Liver (tissue), 9 donors: ENCODE measurements around the gene SEPTIN5. TPM values are rescaled to one million over a fixed set of nuclear protein-coding genes. Genes with fewer than 3 reads are reported as not detected.
"Not testable (repeated sequence)": the region's sequence is repeated elsewhere in the genome, so short reads cannot be mapped to it uniquely, and the experiment has no call there.

ENCODE experiments used
- DNase-seq: peaks from one replicate; pipeline ENCODE4 v3.0.0-alpha.2; 2017; ENCODE audit warnings: low spot score
- H3K27ac ChIP-seq, 2 donors: one replicate each; pipeline ENCODE4 v1.7.0; 2013; ENCODE audit warnings: inconsistent platforms in 2 of 2, low read length in 2 of 2, control low read depth in 1 of 2, low read depth in 1 of 2, mild to moderate bottlenecking in 1 of 2
- H3K27me3 ChIP-seq, 4 donors: one replicate each; pipeline versions ENCODE4 v1.6.1 to v1.7.0; 2013; ENCODE audit warnings: low read length in 3 of 4, inconsistent platforms in 1 of 4, mild to moderate bottlenecking in 1 of 4, moderate library complexity in 1 of 4; ENCODE audit not compliant: control insufficient read depth in 4 of 4, insufficient read depth in 4 of 4
- H3K36me3 ChIP-seq, 4 donors: one replicate each; pipeline versions ENCODE4 v1.6.1 to v1.7.0; 2013; ENCODE audit warnings: low read length in 3 of 4, mild to moderate bottlenecking in 3 of 4, low read depth in 1 of 4, moderate library complexity in 1 of 4; ENCODE audit not compliant: control insufficient read depth in 4 of 4, insufficient read depth in 3 of 4
- H3K4me1 ChIP-seq, 4 donors: one replicate each; pipeline versions ENCODE4 v1.6.1 to v1.7.0; 2013; ENCODE audit warnings: low read length in 3 of 4, mild to moderate bottlenecking in 3 of 4, moderate library complexity in 1 of 4; ENCODE audit not compliant: control insufficient read depth in 4 of 4, insufficient read depth in 4 of 4
- H3K4me3 ChIP-seq, 3 donors: one replicate each; pipeline versions ENCODE4 v1.6.1 to v1.7.0; 2013; ENCODE audit warnings: low read length in 3 of 3, control low read depth in 1 of 3, low read depth in 1 of 3, mild to moderate bottlenecking in 1 of 3
- H3K9ac ChIP-seq, 2 donors: one replicate each; pipeline ENCODE4 v1.7.0; 2013; ENCODE audit warnings: low read length in 2 of 2, mild to moderate bottlenecking in 2 of 2, moderate library complexity in 2 of 2, control low read depth in 1 of 2, low read depth in 1 of 2
- H3K9me3 ChIP-seq, 4 donors: one replicate each; pipeline versions ENCODE4 v1.6.1 to v1.7.0; 2013; ENCODE audit warnings: low read length in 3 of 4; ENCODE audit not compliant: control insufficient read depth in 4 of 4
- HNF4G ChIP-seq: IDR thresholded peaks from 2 replicates; pipeline ENCODE4 v1.6.1; 2016; ENCODE audit warnings: antibody characterized with exemption
- RAD21 ChIP-seq, 2 donors: IDR thresholded peaks; 2 replicates each; pipeline ENCODE4 v1.6.1; 2016; ENCODE audit warnings: antibody characterized with exemption in 2 of 2, mild to moderate bottlenecking in 2 of 2
- SP1 ChIP-seq: IDR thresholded peaks from 2 replicates; pipeline ENCODE4 v1.6.1; 2018; ENCODE audit warnings: antibody characterized with exemption, mild to moderate bottlenecking
- YY1 ChIP-seq: IDR thresholded peaks from 2 replicates; pipeline ENCODE4 v1.6.1; 2016; ENCODE audit warnings: antibody characterized with exemption, mild to moderate bottlenecking
- WGBS: extraction: QIAGEN DNeasy Blood & Tissue Kit; methylation state at CpG from one replicate; pipeline ENCODE4 v1.1.7; 2013; 5-methylcytosine and 5-hydroxymethylcytosine counted together
- polyA plus RNA-seq, 2 donors: library from polyadenylated mRNA; stranded (reverse) in 1 of 2; unstranded in 1 of 2; fragments of 200-250 nt in 1 of 2; fragments of >200 nt in 1 of 2; fragmentation: Nextera tagmentation in 1 of 2; extraction: Ambion mirVana in 1 of 2; gene quantifications; one replicate each; pipeline versions ENCODE4 v1.2.1 to v1.2.3, GENCODE V29; 2013 to 2015
- total RNA-seq, 2 donors: library from RNA; depleted of rRNA; stranded (reverse); fragments of >200 nt; gene quantifications; one replicate each; pipeline ENCODE4 v1.2.3, GENCODE V29; 2014
- TF ChIP-seq, protein P1 (sequence below): IDR thresholded peaks from 2 replicates; pipeline ENCODE4 v1.6.1; 2016; ENCODE audit warnings: antibody characterized with exemption
- TF ChIP-seq, protein P2 (sequence below): IDR thresholded peaks from 2 replicates; pipeline ENCODE4 v1.6.1; 2016; ENCODE audit warnings: antibody characterized with exemption
- TF ChIP-seq, protein P3 (sequence below): fragments of 150-350 bp; IDR thresholded peaks from 2 replicates; pipeline ENCODE4 v1.5.1; 2017; ENCODE audit warnings: improper control_type of control experiment, low read depth, low read length; ENCODE audit not compliant: missing input control
- donor health status: healthy.
- donor health status: healthy.
- donor health status: healthy.
- donor health status: healthy.
- donor health status: healthy.

SEPTIN5 gene
- total and polyA plus RNA-seq, 4 donors, result 0.26 to 3.5 (median 2.8) TPM

DNA sequence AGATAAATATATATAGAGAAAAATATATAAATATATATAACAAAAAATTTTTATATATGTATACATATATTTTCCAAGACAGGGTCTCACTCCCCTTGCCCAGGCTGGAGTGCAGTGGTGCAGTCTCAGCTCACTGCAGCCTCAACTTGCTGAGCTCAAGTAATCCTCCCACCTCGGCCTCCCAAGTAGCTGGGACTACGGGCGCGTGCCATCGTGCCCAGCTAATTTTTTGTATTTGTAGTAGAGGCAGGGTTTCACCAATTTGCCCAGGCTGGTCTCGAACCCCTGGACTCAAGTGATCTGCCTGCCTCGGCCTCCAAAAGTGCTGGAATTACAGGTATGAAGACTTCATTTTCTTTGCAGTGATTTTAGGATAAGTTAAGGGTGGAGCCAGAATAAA lies 38.9 kb upstream of the SEPTIN5 start (continued):
- TF ChIP-seq, protein P1, sequence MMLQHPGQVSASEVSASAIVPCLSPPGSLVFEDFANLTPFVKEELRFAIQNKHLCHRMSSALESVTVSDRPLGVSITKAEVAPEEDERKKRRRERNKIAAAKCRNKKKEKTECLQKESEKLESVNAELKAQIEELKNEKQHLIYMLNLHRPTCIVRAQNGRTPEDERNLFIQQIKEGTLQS, result no peak
- no peak for TF ChIP-seq YY1
- TF ChIP-seq, protein P2, sequence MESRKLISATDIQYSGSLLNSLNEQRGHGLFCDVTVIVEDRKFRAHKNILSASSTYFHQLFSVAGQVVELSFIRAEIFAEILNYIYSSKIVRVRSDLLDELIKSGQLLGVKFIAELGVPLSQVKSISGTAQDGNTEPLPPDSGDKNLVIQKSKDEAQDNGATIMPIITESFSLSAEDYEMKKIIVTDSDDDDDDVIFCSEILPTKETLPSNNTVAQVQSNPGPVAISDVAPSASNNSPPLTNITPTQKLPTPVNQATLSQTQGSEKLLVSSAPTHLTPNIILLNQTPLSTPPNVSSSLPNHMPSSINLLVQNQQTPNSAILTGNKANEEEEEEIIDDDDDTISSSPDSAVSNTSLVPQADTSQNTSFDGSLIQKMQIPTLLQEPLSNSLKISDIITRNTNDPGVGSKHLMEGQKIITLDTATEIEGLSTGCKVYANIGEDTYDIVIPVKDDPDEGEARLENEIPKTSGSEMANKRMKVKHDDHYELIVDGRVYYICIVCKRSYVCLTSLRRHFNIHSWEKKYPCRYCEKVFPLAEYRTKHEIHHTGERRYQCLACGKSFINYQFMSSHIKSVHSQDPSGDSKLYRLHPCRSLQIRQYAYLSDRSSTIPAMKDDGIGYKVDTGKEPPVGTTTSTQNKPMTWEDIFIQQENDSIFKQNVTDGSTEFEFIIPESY, result no peak

DNA sequence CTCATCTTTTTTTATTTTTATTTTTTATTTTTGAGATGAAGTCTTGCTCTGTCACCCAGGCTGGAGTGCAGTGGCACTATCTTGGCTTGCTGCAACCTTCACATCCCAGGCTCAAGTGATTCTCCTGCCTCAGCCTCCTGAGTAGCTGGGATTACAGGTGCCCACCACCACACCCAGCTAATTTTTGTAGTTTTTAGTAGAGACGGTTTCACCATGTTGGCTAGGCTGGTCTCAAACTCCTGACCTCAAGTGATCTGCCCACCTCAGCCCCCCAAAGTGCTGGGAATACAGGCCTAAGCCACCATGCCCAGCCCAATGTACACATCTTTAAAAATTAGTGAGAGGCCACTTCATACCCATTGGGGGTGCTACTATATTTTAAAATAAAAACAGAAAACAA lies 37.9 kb upstream of the SEPTIN5 start:
- DNase-seq, H3K4me3 ChIP-seq, H3K9me3 ChIP-seq, H3K27me3 ChIP-seq, H3K4me1 ChIP-seq, H3K27ac ChIP-seq, H3K9ac ChIP-seq, H3K36me3 ChIP-seq: not testable (repeated sequence)
- WGBS, result 80% methylated on average over 1 of the region's 1 CpG

DNA sequence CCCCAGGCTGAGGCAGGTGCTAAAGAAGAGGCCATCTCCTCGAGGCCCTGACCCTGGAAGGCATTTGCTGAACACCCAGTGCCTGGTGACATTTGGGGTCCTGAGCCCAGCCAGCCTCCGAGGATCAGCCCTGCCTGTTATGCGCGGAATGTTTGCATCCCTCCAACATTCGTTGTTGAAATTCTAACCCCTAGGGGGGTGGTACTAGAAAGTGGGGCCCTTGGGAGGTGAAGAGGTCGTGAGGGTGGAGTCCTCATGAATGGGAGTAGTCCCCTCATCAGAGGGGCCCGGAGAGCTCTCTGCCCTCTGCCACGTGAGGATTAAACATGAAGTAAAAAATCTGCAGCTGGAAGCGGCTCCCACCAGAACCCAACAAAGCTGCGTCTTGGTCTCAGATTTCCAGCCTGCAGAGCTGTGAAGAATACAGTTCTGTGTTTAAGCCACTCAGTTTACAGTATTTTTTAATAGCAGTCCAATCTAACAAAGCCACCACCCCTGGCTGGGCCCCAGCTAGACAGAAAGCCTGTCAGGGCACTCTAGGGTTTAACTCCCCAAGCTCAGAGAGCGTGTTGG lies 35.3 kb upstream of the SEPTIN5 start:
- no peak overlapping the region for H3K9ac ChIP-seq
- 73% methylated on average over 11 of the region's 11 CpGs for WGBS
- H3K4me3 ChIP-seq, result no peak overlapping the region
- no peak overlapping the region for H3K27ac ChIP-seq
- DNase-seq, result no peak
- H3K4me1 ChIP-seq, result no peaks in the 10 kb centered on the region
- no peaks in the 10 kb centered on the region for H3K36me3 ChIP-seq
- TF ChIP-seq YY1 (no peak), SP1 (no peak), HNF4G (no peak)
- TF ChIP-seq, protein P1, result no peak
- no peaks in the 10 kb centered on the region for H3K9me3 ChIP-seq
- peaks cover 0 to 7% (median 0%) of the 10 kb centered on the region in 4 donors for H3K27me3 ChIP-seq

DNA sequence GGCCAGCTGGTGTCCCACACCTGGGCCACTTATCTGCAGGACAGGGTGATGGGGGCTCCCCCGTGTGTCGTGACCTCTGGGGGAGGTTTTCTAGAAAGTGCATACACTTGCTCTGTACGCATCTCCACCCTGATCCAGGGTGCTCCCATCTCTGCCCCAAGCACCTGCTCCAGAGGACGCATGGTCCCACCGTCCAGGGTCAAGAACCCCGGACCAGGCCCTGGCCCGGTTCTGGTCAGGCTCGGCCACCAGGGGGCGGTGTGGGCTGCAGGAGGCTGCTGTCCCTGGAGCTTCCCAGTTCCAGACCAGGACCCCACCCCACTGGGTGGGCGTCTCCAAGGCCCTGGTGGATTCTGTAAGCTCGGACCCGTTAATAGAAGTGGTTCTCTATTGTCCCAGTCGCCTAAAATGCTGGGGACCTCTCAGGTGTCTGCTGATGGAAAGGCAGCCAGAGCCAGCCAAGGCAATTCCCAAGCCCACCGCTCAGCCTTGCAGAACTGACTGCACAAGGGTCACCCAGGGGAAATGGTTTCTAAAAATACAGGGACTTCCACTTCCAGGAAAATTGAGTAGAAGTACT lies 34.7 kb upstream of the SEPTIN5 start:
- WGBS, result 31% methylated on average over 14 of the region's 14 CpGs
- no peak overlapping the region for H3K9ac ChIP-seq
- H3K9me3 ChIP-seq, result no peaks in the 10 kb centered on the region

More for the DNA sequence above, 34.7 kb upstream of the SEPTIN5 start:
- Histone ChIP-seq H3K4me1 (no peaks in the 10 kb centered on the region), H3K4me3 (no peak overlapping the region), H3K36me3 (no peaks in the 10 kb centered on the region), H3K27ac (no peak overlapping the region), H3K27me3 (peaks cover 0 to 7% (median 0%) of the 10 kb centered on the region in 4 donors)
- peak; percentile 69 for DNase-seq
- no peak for TF ChIP-seq YY1
- TF ChIP-seq, protein P3, sequence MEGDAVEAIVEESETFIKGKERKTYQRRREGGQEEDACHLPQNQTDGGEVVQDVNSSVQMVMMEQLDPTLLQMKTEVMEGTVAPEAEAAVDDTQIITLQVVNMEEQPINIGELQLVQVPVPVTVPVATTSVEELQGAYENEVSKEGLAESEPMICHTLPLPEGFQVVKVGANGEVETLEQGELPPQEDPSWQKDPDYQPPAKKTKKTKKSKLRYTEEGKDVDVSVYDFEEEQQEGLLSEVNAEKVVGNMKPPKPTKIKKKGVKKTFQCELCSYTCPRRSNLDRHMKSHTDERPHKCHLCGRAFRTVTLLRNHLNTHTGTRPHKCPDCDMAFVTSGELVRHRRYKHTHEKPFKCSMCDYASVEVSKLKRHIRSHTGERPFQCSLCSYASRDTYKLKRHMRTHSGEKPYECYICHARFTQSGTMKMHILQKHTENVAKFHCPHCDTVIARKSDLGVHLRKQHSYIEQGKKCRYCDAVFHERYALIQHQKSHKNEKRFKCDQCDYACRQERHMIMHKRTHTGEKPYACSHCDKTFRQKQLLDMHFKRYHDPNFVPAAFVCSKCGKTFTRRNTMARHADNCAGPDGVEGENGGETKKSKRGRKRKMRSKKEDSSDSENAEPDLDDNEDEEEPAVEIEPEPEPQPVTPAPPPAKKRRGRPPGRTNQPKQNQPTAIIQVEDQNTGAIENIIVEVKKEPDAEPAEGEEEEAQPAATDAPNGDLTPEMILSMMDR, result peak; percentile 53
- TF ChIP-seq RAD21 (IDR thresholded peaks at IDR 0.05), result peak; percentile 58 to 75
